GM12874 (cell line): ENCODE data around the gene ARPC1B.

Source experiments
- CTCF ChIP-seq: IDR thresholded peaks from 2 replicates; pipeline ENCODE4 v1.5.1; 2011; ENCODE audit warnings: low read depth, mild to moderate bottlenecking, control low read depth, low read length, moderate library complexity; ENCODE audit not compliant: insufficient read depth

The ARPC1B gene

DNA sequence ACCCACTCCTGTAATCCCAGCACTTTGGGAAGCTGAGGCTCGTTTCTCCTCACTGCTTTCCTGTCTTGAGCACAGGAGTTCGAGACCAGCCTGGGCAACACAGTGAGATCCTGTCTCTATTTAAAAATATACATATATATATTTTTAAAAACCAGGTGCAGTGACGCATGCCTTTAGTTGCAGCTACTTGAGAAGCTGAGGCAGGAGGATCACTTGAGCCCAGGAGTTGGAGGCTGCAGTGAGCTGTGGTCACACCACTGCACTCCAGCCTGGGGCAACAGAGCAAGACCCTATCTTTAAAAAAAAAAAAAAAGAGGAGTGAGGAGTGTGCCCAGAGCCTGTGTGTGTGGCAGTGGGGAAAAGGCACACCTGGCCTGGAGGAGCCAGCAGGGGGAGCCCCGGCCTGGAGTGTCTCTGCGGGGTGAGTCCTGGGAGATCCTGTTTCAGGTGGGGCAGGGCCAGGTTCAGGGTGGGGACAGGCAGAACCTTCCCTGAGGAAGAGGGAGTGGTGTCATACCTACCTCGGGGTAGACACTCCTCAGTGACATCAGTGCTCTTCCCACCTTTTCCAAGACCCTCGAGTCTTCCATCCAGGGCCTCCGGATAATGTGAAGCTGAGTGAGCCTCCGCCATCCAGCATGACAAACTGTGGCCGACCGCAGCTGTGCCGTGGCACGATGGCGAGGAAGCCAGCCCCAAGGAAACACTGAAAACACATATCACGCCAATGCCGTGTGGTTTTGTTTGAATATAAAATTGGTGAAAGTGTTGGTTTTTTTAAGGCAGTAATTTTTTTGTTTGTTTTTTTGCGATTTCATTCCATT lies 9.0 kb upstream of the ARPC1B start:
- peak; percentile 65 for TF ChIP-seq CTCF

GRCh38 chr7:99366646-99367045 lies 7.9 kb upstream of the ARPC1B start:
- no peak for TF ChIP-seq CTCF

DNA sequence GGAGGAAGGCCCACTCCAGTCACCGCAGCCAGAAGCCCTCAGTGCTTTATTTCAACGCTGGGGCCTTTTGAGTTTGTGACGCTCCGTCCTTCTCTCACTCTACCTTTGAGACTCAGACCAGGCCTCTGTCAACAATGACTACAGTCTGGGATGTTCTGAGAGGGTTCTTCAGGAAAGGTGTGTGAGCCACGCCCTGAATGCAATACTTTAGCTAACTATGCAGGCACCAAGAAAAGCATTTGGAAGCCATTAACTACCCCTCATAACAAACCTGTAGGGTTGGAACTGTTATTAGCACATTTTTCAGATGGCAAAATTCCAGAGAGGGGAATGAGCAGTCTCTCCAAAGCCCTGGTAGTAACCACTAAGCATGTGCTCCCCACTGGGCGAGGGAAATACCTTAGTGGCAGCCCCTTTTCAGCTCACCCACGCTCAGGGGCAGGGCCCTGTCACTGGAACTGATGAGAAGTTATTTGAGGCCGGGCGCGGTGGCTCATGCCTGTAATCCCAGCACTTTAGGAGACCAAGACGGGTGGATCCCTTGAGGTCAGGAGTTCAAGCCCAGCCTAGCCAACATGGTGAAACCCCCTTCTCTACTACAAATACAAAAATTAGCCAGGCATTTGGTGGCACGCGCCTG lies 5.7 kb upstream of the ARPC1B start:
- no peak for TF ChIP-seq CTCF

- TF ChIP-seq CTCF: no peak
Observed at GRCh38 chr7:99369767-99370391, 4.7 kb upstream of the ARPC1B start.

DNA sequence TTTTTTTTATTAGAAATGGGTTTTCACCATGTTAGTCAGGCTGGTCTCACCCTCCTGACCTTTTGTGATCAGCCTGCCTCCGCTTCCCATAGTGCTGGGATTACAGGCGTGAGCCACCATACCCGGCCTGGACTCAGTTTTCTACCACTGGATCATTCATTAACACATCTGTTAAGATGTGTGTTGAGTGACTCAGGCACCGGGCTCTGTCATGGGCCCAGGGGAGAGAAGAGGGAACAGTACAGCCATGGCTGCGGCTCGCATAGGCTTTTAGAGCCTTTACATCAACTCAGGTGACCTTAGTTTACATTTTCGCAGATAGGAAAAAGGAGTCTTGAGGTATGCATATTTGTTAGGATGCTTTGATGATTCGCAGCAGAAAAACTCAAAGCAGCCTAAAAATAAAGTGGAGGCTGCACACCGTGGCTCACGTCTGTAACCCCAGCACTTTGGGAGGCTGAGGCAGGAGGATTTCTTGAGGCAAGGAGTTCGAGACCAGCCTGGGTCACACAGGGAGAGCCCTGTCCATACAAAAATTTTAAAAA lies 3.1 kb upstream of the ARPC1B start:
- TF ChIP-seq CTCF: no peak

DNA sequence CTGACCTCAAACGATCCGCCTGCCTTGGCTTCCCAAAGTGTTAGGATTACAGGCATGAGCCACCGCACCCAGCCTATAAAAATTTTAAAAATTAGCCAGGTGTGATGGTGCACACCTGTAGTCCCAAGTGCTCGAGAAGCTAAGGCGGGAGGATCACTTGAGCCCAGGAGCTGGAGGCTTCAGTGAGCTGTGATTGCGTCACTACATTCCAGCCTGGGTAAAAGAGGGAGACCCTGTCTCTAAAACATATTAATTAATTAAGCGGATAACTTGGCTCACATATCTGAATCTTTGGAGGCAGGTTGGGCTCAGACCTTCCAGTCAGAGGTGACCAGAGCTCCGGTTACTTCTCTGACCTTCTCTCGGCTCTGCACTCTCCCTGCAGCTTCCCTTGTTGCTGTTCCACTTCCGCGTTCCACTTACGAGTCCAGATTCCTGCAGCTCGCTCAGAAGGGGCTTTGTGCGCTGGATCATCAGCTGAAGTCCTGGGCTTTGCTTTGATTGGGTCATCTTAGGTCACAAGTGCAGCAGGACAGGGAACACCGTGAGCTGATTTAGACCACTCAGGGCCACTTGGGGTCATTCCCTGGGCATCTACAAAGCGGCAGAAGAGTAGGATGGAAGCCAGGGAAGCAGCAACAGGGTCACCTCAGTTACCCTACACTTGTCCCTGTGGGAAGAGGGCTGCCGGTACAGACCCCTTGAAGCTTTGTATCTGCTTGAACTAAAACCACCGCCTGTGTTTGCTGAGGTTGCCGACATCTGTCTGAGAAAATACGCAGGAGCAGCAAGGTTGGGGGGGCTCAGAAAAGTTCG lies 2.0 kb upstream of the ARPC1B start:
- TF ChIP-seq CTCF: no peak
